NB4 (cell line): ENCODE data around the gene OR10AG1.

Source experiments
- CTCF ChIP-seq: IDR thresholded peaks from one replicate; pipeline ENCODE4 v1.5.1; 2012; ENCODE audit warnings: low read depth, low read length
- TF ChIP-seq, protein P1 (sequence below): IDR thresholded peaks from 2 replicates; pipeline ENCODE4 v1.6.1; 2011; ENCODE audit warnings: low read depth, low read length

DNA sequence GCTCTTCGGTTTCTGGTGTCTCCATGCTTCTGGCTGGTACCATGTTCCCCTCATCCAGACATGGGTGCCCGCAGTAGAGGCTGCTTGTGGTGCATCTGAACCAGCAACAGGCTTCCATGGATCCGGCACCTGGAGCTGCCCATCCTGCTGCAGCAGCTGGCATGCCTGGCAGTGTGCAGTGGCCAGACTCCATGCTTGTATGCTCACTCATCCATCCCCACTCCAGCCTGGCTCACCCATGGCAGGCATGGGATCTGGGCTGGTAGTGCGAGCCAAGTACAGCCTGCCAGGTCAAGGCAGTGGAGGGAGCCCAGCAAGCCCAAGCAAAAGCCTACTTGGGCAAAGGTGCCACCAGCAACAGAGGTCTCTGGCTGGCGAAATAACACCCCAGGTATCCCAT lies 49.2 kb downstream of the OR10AG1 start:
- TF ChIP-seq, protein P1, sequence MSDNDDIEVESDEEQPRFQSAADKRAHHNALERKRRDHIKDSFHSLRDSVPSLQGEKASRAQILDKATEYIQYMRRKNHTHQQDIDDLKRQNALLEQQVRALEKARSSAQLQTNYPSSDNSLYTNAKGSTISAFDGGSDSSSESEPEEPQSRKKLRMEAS, result no peak
- TF ChIP-seq CTCF, result no peak
